C4-2B (cell line): ENCODE results near the gene HIGD1C.

Experiments
- H3K27ac ChIP-seq: fragments of 450-650 bp; 2 replicates; pipeline ENCODE4 v1.5.1; 2017
- CTCF ChIP-seq: fragments of 450-650 bp; conservative IDR thresholded peaks from 2 replicates; pipeline ENCODE4 v1.5.1; 2017; ENCODE audit warnings: mild to moderate bottlenecking
- ZFX ChIP-seq: fragments of 450-650 bp; IDR thresholded peaks from 2 replicates; pipeline ENCODE4 v1.6.1; 2017

Gene HIGD1C

DNA sequence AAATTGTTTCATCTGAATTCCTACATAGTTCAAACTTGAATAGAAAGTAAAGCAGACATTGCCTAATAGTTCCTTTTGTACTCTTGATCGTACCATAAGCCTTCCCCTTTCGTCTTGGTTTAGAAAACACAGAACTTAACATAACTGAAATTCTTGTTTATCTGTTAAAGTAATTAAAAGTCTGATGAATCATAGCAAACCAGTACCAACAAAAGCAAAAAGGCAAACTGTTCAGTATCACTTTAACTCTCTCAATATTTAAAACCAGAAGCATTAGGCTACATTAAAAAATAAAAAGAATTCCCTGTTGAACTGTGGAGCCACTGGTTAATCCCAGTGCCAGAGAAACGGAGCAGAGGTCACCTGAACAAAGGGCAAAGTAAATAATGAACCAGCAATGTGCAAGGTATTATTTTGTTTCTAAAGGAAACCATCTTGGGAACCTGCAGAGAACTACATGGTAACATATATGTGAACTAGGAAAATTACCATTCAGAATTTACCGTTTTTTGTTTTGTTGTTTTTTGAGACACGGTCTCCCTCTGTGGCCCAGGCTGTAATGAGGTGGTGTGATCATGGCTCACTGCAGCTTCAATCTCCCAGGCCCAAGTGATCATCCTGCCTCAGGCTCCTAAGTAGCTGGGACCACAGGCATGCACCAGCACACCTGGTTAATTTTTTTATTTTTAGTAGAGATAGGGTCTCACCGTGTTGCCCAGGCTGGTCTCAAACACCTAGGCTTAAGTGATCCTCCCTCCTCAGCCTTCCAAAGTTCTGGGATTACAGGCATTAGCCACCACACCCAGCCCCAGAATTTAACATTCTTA is 17.1 kb upstream of the HIGD1C start:
- TF ChIP-seq ZFX: no peak
- TF ChIP-seq CTCF: no peak
- no peak overlapping the region for H3K27ac ChIP-seq

DNA sequence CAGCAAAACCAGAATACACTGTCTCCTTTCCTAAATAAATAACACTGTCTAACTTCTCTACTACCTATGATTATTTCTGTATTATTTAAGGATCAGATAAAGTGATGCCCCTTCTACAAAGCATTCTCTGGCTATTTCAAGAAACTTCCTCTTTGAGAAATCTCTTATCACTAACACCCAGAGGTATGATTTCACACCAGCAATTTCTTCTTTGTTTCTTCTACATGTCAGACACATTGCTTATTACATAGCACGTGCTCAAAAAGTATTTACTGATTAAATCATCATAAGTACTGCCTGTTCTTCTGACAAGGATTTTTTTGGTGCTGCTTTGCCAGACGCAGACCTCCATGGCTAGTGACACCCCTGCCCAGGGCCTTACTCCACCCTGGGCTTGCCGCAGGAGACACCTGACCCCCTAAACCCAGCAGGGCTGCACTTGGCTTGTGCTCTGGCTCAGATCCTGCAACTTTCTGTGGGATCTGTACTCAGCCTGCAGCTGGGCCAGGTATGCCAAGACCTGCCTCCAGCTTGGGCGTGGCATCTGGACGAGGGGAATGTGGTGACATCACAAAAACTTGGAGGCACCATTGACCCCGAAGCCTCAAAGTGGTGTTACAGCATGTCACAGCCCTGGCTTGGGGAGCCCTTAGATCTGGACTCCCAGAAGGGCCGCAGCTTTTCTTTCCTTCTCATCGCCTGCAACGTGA is 15.4 kb upstream of the HIGD1C start:
- no peak overlapping the region for H3K27ac ChIP-seq
- no peak for TF ChIP-seq ZFX
- no peak for TF ChIP-seq CTCF

GRCh38 chr12:50937653-50938052 is 14.7 kb upstream of the HIGD1C start:
- TF ChIP-seq CTCF (no peak), ZFX (no peak)
- H3K27ac ChIP-seq: no peak overlapping the region

- TF ChIP-seq ZFX (no peak), CTCF (no peak)
- no peak overlapping the region for H3K27ac ChIP-seq
These were observed 4.3 kb upstream of the HIGD1C start for GRCh38 chr12:50947933-50948626.

DNA sequence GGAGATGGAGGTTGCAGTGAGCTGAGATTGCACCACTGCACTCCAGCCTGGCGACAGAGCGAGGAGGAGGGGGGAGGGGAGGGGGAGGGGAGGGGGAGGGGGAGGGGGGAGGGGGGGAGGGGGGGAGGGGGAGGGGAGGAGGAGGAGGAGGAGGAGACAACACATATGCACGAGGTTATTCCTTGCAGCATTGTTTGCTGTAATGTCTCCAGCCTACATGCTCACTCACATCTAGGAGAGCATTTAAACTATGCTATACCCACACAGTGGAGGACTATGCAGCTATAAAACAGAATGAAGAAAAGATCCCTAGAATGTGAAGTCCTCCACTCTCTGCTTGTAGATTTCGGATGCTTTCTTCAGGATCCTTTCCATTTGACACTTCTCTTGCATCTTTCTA is 3.5 kb upstream of the HIGD1C start:
- H3K27ac ChIP-seq: no peak overlapping the region
- TF ChIP-seq CTCF (no peak), ZFX (no peak)

- TF ChIP-seq CTCF (no peak), ZFX (no peak)
These were observed 2.5 kb upstream of the HIGD1C start for GRCh38 chr12:50949801-50950302.

More at GRCh38 chr12:50949801-50950302, 2.5 kb upstream of the HIGD1C start:
- no peak overlapping the region for H3K27ac ChIP-seq
